Measurements from ENCODE around the gene DLG2.

DLG2 gene

DNA sequence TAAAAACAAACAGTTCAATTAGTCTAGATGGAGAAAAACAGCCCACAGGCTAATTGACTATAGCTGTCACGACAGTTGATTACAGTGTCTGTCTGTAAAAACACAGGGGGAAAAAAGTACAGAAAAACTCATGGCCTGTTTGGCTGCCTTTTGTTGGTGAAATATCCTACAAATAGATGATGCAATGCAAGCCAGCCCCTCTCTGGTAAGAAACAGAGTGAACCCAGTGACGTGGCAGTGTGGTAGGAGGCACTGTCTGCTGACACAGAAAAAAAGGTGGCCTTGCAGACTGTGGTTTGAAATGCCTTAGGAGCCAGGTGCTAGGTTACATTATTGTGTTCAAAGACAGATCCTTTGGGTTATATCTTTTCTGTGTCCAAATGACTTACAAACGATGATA lies 1909.6 kb downstream of the DLG2 start:
- no peak for DNase-seq (ENCODE audit: low read depth)
- no peak overlapping the region for H3K4me3 ChIP-seq (ENCODE audit: low read length)
- TF ChIP-seq, protein P1, sequence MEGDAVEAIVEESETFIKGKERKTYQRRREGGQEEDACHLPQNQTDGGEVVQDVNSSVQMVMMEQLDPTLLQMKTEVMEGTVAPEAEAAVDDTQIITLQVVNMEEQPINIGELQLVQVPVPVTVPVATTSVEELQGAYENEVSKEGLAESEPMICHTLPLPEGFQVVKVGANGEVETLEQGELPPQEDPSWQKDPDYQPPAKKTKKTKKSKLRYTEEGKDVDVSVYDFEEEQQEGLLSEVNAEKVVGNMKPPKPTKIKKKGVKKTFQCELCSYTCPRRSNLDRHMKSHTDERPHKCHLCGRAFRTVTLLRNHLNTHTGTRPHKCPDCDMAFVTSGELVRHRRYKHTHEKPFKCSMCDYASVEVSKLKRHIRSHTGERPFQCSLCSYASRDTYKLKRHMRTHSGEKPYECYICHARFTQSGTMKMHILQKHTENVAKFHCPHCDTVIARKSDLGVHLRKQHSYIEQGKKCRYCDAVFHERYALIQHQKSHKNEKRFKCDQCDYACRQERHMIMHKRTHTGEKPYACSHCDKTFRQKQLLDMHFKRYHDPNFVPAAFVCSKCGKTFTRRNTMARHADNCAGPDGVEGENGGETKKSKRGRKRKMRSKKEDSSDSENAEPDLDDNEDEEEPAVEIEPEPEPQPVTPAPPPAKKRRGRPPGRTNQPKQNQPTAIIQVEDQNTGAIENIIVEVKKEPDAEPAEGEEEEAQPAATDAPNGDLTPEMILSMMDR (IDR thresholded peaks at IDR 0.05; ENCODE audit: insufficient read depth, low read depth, low read length, missing control alignments) = no peak

DNA sequence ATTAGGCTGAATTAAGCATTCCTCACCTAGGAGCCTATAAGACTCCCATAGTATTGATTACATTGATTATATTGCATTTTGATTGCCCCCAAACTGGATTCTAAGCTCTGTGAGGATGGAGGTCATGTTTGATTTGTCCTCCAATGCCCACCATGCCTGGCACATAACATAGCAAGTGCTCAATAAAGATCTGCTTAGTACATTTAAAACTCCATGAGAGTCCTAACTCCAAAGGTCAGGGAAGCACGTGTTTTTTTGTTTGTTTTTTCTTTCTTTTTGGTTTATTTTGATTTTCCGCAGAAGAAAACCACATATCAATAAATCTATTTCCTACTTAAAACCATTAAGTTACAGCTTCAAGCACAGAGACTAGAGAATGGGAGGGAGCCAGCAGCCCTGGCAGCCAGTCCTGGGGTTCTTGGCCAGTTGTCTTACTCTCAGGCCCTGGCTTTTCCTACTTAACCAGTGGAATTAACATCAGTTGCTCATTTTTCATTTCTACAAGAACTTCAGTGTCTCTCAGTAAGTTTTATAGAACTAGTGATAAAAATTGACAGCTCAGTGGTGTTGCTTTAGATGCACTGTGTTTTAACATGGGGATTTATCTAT lies 1911.1 kb downstream of the DLG2 start:
- DNase-seq (ENCODE audit: low read depth) = no peak
- TF ChIP-seq, protein P1 (IDR thresholded peaks at IDR 0.05; ENCODE audit: insufficient read depth, low read depth, low read length, missing control alignments) = no peak
- no peak overlapping the region for H3K4me3 ChIP-seq (ENCODE audit: low read length)

DNA sequence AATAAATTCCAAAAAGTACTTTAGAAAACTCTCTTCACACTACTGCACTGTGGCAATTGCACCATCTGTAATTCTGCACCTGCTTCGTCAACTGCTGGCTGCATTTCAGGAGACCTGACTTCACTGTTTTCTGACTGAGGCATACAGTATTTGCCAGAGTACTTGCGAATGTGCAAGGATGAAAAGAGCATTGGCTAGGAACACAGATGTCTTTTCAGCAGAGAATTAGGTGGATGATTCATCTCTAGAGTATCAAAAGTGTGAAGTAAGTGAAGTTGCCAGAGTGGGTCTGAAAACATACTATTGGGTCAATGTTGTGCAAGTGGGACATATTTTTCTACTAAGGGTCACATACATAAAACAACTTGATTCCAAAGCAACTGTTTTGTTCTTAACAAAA lies 1913.4 kb downstream of the DLG2 start:
- DNase-seq (ENCODE audit: low read depth) = no peak
- TF ChIP-seq, protein P1 (IDR thresholded peaks at IDR 0.05; ENCODE audit: insufficient read depth, low read depth, low read length, missing control alignments) = no peak

DNA sequence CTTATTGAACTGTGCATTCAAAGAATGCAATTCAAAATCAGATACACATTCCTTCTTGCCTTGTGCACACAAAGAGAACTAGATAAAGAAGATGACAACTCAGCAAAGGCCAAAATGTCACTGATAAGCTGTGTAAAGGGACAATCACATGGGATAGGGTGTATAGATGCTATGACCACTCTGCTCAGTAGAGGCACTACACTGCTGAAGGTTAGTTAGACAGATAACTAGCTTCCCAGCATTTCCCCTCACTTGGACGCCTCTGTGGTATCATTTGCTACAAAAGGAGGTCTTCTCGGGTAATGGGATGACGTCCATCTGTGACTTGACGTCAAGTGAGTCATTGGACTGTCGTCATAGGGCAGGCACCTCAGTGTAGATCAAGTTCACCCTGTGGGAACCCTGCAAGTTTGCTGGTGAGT lies 1916.0 kb downstream of the DLG2 start:
- no peak for DNase-seq (ENCODE audit: low read depth)
- TF ChIP-seq, protein P1 (IDR thresholded peaks at IDR 0.05; ENCODE audit: insufficient read depth, low read depth, low read length, missing control alignments) = no peak

More for the DNA sequence above, 1913.4 kb downstream of the DLG2 start:
- H3K4me3 ChIP-seq (ENCODE audit: low read length) = no peak overlapping the region

DNA sequence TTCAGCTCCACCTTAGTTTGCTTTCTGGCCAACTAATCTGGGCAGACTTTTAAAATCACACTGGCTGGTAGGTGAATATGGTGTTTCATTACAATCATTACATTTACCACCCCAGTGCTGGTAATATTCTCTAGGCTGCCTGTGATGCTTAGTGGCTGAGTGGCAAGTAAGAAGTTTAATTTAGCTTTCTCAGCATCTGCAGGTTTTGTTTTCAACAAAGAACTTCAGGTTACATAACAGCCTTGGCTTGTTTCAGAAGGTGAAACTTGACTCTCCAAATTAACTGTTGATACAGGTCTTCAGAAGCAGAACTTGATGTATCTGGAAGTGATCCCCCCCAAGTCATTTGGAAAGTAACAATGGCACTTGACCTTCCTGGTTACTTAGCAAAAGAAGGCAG lies 1917.7 kb downstream of the DLG2 start:
- DNase-seq (ENCODE audit: low read depth) = no peak
- no peak overlapping the region for H3K4me3 ChIP-seq (ENCODE audit: low read length)
- TF ChIP-seq, protein P1 (IDR thresholded peaks at IDR 0.05; ENCODE audit: insufficient read depth, low read depth, low read length, missing control alignments) = no peak

More for the DNA sequence above, 1916.0 kb downstream of the DLG2 start:
- H3K4me3 ChIP-seq (ENCODE audit: low read length) = no peak overlapping the region

DNA sequence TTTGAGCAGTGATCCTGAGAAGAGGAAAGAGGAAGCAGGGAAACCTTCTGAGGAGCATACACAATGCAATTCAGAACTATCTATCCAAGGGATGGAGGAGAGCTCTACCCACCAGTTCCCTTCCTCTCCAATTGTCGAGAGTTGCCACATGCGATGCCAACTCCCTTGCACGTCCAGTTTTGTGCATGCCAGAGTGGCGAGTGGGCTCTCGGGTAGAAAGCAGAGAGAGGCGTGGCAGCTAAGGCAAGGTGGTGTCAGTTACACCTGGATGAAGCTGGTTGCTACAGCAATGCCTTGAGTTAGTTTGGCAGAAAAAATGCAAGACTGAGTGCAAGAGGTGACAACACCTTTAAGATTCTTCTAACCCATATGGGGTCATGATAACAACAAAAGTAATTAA lies 1920.6 kb downstream of the DLG2 start:
- peak; percentile 40 for DNase-seq (ENCODE audit: low read depth)
- TF ChIP-seq, protein P1 (IDR thresholded peaks at IDR 0.05; ENCODE audit: insufficient read depth, low read depth, low read length, missing control alignments) = no peak
- no peak overlapping the region for H3K4me3 ChIP-seq (ENCODE audit: low read length)

DNA sequence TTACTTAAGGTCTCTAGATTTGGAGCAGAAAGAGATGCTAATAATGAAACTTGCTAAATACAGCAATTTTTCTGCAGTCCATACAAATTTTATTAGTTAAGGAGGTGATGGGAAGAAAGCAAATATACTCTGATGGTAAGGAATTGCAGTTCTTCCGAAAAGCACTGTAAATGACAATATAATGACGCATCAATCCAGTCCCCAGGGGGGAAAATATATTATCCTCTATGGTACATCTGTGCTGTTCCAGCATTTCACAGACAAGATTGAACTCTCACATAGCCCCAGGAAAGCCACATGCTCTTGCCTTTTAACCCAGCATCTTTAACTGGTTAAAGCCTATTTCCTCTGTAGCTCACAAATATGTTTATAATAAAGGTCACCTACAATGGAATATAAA lies 1924.3 kb downstream of the DLG2 start:
- TF ChIP-seq, protein P1 (IDR thresholded peaks at IDR 0.05; ENCODE audit: insufficient read depth, low read depth, low read length, missing control alignments) = no peak
- no peak overlapping the region for H3K4me3 ChIP-seq (ENCODE audit: low read length)
- no peak for DNase-seq (ENCODE audit: low read depth)

All from epithelial cell of esophagus (primary cell).